HG03025 (cell line): ENCODE measurements around the gene ARHGAP26.

ENCODE experiments used
- ATAC-seq: cut with Tn5 transposase; IDR thresholded peaks from one replicate; pipeline ENCODE4 v1.9.1; 2021; ENCODE audit warnings: mild to moderate bottlenecking, moderate library complexity; ENCODE audit not compliant: unreplicated experiment, low FRiP score

Gene ARHGAP26

GRCh38 chr5:143142596-143143435 is 372.6 kb downstream of the ARHGAP26 start:
- ATAC-seq = no peak

- no peak for ATAC-seq
Measured at GRCh38 chr5:143143973-143144372, 373.8 kb downstream of the ARHGAP26 start.

GRCh38 chr5:143145243-143146160 is 375.3 kb downstream of the ARHGAP26 start:
- no peak for ATAC-seq

GRCh38 chr5:143146161-143146560 is 376.0 kb downstream of the ARHGAP26 start:
- ATAC-seq = no peak

GRCh38 chr5:143147383-143147782 is 377.2 kb downstream of the ARHGAP26 start:
- no peak for ATAC-seq

GRCh38 chr5:143147902-143148301 is 377.7 kb downstream of the ARHGAP26 start:
- no peak for ATAC-seq

GRCh38 chr5:143148771-143149170 is 378.6 kb downstream of the ARHGAP26 start:
- ATAC-seq = no peak

GRCh38 chr5:143149759-143150158 is 379.6 kb downstream of the ARHGAP26 start:
- ATAC-seq = no peak

- ATAC-seq = no peak
Measured at GRCh38 chr5:143151056-143151700, 381.0 kb downstream of the ARHGAP26 start.

GRCh38 chr5:143152445-143152844 is 382.3 kb downstream of the ARHGAP26 start:
- no peak for ATAC-seq

GRCh38 chr5:143153332-143154119 is 383.3 kb downstream of the ARHGAP26 start:
- no peak for ATAC-seq

- ATAC-seq = no peak
Measured at GRCh38 chr5:143154510-143155370, 384.6 kb downstream of the ARHGAP26 start.

GRCh38 chr5:143155455-143155854 is 385.3 kb downstream of the ARHGAP26 start:
- ATAC-seq = no peak

GRCh38 chr5:143156086-143156485 is 385.9 kb downstream of the ARHGAP26 start:
- ATAC-seq = no peak

GRCh38 chr5:143156572-143156971 is 386.4 kb downstream of the ARHGAP26 start:
- ATAC-seq = no peak

GRCh38 chr5:143159031-143159430 is 388.9 kb downstream of the ARHGAP26 start:
- ATAC-seq = no peak

GRCh38 chr5:143161885-143162540 is 391.8 kb downstream of the ARHGAP26 start:
- no peak for ATAC-seq

- no peak for ATAC-seq
Measured at GRCh38 chr5:143162810-143163209, 392.6 kb downstream of the ARHGAP26 start.

- no peak for ATAC-seq
Measured at GRCh38 chr5:143164557-143164956, 394.4 kb downstream of the ARHGAP26 start.
